GM21717 (cell line): ENCODE measurements around the gene PTRHD1.
"Not testable (repeated sequence)": the region's sequence is repeated elsewhere in the genome, so short reads cannot be mapped to it uniquely, and the experiment has no call there.

Experiments
- ATAC-seq: cut with Tn5 transposase; IDR thresholded peaks from one replicate; pipeline ENCODE4 v1.9.1; 2021; ENCODE audit warnings: mild to moderate bottlenecking, moderate library complexity; ENCODE audit not compliant: unreplicated experiment

PTRHD1 gene

DNA sequence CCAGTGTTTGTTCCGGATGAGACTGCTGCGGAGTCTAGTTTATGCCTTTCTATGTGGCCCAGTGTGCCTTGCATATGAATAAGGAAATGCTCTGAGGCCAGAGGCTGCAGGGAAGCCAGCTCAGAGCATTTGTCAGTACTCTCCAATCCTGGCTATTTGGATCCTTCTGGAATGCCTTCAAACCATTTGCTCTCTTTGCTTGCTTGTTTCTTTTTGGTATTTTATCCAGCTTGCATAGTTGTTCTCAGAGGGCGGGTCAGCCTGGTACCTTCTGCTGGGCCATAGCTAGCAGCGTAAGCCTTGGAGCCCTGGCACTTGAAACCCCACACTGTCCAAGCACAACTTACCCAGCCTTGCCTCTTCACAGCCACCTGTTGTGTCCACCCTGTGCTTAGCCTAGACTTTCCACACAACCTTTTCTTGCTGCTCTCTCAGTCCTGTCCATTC is 20.5 kb upstream of the PTRHD1 start:
- ATAC-seq, result no peak

DNA sequence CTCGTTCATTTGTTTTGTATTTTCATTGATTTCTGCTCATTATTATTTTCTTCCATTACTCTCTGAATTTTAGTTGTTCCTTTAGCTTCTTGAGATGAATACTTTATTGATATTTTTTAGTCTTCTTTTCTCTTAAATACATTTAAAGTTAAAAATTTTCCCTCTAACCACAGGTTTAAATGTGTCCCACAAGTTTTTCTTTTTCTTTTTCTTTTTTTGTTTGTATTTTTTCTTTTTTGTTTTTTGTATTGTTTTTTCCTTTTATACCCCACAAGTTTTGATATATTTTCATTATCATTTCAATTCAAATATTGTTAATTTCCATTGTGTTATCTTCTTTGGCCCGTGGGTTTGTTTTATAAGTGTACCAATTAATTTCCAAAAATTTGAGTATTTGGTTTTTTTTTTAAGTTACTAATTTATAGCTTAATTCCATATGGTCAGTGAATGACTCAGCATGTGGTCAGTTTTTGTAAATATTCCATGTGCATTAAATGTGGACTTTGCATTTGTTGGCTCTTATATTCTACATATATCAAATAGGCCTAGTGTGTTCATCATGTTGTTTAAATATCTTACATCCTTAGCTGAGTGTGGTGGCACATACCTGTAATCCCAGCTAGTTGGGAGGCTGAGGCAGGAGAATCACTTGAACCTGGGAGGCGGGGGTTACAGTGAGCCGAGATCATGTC is 16.3 kb upstream of the PTRHD1 start:
- no peak for ATAC-seq

GRCh38 chr2:24806661-24807036 is 13.5 kb upstream of the PTRHD1 start:
- no peak for ATAC-seq

- ATAC-seq, result not testable (repeated sequence)
Measured at GRCh38 chr2:24805811-24806660, 12.8 kb upstream of the PTRHD1 start.

DNA sequence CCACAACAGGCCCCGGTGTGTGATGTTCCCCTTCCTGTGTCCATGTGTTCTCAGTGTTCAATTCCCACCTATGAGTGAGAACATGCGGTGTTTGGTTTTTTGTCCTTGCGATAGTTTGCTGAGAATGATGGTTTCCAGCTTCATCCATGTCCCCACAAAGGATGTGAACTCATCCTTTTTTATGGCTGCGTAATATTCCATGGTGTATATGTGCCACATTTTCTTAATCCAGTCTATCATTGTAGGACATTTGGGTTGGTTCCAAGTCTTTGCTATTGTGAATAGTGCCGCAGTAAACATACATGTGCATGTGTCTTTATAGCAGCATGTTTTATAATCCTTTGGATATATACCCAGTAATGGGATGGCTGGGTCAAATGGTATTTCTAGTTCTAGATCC is 7.3 kb upstream of the PTRHD1 start:
- ATAC-seq, result not testable (repeated sequence)

- ATAC-seq, result no peak
Measured at GRCh38 chr2:24797644-24798043, 4.5 kb upstream of the PTRHD1 start.

DNA sequence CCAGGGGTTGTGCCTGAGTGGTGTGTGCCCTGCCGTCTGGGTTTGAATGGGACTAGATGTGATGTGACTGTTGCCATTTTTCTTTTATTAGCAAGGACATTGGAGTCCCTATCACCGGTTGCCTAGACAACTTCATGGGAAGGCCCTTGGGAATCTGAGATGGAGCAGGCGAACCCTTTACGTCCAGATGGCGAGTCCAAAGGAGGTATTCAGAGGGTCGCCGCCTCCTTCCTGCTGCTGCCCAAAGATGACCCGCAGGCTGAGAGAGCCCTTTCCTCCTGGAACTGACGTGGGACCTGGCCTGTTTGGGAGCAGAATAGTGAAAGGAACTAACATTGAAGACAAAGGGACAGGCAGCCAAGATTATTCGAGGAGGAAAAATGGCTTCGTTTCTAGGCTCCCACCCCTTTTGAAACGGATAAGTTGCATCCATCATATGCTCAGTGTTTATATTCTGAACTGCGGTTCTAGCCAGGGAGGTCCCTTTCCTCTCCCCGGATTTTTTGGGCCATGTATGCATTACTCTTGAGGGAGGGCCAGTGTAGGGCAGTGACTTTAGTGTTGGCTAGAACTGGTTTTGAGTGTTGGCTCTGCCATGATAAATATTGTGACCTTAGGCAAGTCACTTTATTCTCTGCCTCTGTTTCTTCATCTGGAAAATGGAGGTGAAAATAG is 707 bp upstream of the PTRHD1 start:
- ATAC-seq, result peak; percentile 4

DNA sequence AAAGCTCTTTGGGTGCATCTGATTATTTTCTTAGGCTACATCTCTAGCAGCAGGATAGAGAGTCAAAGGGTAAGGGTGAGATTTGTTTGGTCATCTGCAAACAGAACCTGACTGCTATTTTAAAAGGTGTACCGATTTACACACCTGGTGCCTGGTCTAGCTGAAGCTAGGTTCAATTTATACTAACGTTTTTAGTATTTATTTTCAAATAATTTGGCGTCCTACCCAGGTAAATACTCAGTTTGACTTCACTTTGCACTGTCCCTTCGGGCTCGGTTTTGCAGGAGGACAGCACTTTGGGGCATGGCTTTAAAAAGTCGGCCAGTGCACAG is 683 bp downstream of the PTRHD1 start:
- ATAC-seq, result no peak

DNA sequence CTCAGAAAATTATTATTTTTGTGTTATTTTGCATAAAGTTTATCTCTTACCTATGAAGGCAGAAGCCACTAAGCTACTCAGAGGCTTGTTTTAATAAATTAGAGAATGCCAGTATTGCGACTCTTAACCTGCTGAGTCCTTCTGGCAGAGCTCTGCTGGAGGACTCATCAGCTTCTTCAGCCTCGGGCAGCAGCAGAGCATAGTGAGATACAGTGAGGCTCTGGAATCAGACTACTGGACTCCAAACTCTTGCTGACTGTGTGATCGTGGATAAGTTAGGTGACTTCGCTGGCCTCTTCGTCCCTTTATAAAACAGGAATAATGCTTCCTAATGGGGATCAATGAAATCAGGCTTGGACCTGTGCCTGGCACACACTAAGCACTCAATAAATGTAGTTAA is 1.7 kb downstream of the PTRHD1 start:
- no peak for ATAC-seq

- ATAC-seq, result no peak
Measured at GRCh38 chr2:24788816-24789215, 4.4 kb downstream of the PTRHD1 start.

GRCh38 chr2:24787532-24787931 is 5.7 kb downstream of the PTRHD1 start:
- ATAC-seq, result no peak

- peak; percentile 86 for ATAC-seq
Measured at GRCh38 chr2:24785671-24786321, 7.4 kb downstream of the PTRHD1 start.

DNA sequence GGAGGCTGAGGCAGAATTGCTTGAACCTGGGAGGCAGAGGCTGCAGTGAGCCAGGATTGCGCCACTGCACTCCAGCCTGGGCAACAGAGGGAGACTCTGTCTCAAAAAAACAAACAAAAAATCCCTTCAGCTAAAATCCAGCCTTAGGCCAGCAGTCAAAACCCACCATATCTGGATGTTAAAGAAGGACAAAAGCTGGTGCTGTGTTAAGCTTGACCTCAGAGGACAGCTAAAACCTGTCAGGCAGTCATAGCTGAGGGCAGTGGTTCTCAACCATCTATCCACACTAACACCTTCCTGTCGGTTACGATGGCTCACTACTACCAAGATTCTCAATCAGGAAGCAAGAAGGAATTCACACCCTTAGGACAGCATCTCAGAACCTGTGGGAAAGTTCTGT is 9.6 kb downstream of the PTRHD1 start:
- ATAC-seq, result no peak

DNA sequence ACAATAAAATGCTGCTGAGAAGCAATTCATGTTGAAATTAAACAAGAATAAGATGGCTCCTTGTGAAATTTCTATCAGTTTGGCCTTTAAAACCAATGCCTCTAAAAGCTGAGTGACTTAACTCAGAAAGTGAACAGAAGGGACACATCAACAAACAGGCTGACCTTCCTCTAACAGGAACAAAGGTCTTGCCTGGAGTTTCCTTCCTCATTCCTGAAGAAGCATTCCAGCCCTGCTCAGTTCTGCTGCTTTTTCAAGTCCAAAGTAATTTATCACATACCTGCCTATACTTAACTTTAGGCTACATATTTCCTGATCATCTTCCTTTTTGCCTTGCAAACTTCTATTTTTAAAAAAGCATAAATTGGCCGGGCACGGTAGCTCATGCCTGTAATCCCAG is 14.1 kb downstream of the PTRHD1 start:
- ATAC-seq, result no peak

- no peak for ATAC-seq
Measured at GRCh38 chr2:24774373-24774772, 18.8 kb downstream of the PTRHD1 start.

GRCh38 chr2:24771764-24772586 is 21.2 kb downstream of the PTRHD1 start:
- ATAC-seq, result no peak

DNA sequence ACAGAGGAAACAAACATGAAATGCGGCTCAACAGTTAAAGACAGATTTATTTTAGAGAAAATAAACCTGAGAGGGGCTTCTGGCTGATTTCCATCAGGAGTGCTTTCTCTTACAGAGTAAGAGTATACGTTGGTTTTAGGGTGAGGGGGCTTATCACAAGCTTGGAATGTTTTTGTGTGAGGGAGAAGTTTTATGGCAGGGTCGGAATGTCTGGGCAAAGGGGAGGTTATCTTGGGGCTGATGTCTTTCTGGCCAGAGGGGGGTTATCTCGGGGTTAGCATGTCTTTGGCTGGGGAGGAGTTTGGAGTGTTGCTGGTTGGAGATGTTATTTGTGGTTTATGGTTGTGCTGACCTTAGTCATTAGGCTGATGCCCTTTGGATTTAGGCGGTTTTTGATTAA is 22.1 kb downstream of the PTRHD1 start:
- no peak for ATAC-seq

DNA sequence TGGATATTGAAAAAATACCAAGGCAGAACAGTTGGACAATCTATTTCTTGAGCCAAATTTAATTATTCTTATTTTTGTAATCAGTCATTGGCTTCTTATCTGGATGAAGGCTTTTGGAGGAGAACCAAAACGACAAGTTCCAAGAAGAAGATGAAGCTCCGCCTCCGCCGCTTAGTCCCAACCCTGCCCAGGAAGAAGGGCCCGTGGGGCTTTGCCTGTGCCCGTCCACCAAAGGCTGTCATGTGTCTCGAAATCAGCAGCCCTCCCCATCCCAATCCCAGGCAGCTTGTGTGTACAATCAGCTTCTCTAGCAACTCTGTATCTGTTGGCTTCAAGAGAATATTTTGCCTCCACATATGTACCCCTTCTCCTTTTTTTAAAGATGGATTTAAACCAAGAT is 24.6 kb downstream of the PTRHD1 start:
- ATAC-seq, result no peak

- no peak for ATAC-seq
Measured at GRCh38 chr2:24768013-24768412, 25.2 kb downstream of the PTRHD1 start.

DNA sequence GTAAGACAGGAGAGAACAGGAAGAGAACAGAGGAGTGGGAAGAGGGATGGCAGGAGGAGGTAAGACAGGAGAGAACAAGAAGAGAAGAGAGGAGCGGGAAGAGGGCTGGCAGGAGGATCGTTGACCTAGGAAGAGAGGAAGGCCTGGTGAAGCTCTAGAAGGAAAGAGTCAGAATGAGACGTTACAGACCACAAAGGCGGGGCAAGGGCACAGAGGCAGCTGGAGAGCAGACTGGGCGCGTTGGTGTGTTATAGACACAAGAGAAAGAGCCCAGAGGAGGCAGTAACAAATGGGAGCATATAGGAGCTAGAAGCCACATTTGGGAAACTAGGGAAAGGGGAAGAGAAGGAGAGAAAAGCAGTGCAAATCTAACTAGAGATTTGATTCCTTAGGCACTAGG is 26.6 kb downstream of the PTRHD1 start:
- no peak for ATAC-seq

GRCh38 chr2:24763843-24764242 is 29.3 kb downstream of the PTRHD1 start:
- ATAC-seq, result no peak
